GM23338 (cell line): ENCODE measurements around the gene SRP68. TPM values are rescaled to one million over a fixed set of nuclear protein-coding genes. Genes with fewer than 3 reads are reported as not detected.
A peak's percentile ranks its signal among the peaks of the same experiment; 100 is the strongest.

Experiments
- ATAC-seq: fragments of 200-7000 bp; cut with Tn5 transposase; 3 replicates; pipeline ENCODE4 v1.9.1; 2020
- DNase-seq: peaks from one replicate; pipeline ENCODE4 v3.0.0-alpha.2; 2015; ENCODE audit warnings: low spot score
- H2AFZ ChIP-seq: fragments of 200-600 bp; sonication (generic); 2 replicates; pipeline ENCODE4 v1.8.0; 2016; ENCODE audit warnings: antibody characterized with exemption, mild to moderate bottlenecking, moderate library complexity
- H3F3A ChIP-seq: fragments of 200-600 bp; sonication (generic); replicated peaks from 2 replicates; pipeline ENCODE4 v1.8.0; 2017; ENCODE audit warnings: antibody characterized with exemption, mixed run types, low read depth
- H3K27ac ChIP-seq: fragments of 200-600 bp; sonication (generic); 2 replicates; pipeline ENCODE4 v1.6.1; 2016; ENCODE audit warnings: low read depth
- H3K27me3 ChIP-seq: fragments of 200-600 bp; sonication (generic); 2 replicates; pipeline ENCODE4 v1.8.0; 2016; ENCODE audit warnings: mild to moderate bottlenecking, mixed run types, moderate library complexity; ENCODE audit not compliant: insufficient read depth
- H3K36me3 ChIP-seq: fragments of 200-600 bp; sonication (generic); 2 replicates; pipeline ENCODE4 v1.8.0; 2016; ENCODE audit warnings: mild to moderate bottlenecking; ENCODE audit not compliant: insufficient read depth
- H3K4me1 ChIP-seq: fragments of 200-600 bp; sonication (generic); 2 replicates; pipeline ENCODE4 v1.8.0; 2016; ENCODE audit warnings: mild to moderate bottlenecking, moderate library complexity; ENCODE audit not compliant: insufficient read depth
- H3K4me2 ChIP-seq: fragments of 200-600 bp; sonication (generic); 2 replicates; pipeline ENCODE4 v1.7.1; 2017; ENCODE audit warnings: mixed run types
- H3K4me3 ChIP-seq: fragments of 200-600 bp; sonication (generic); 2 replicates; pipeline ENCODE4 v1.6.1; 2016; ENCODE audit warnings: mixed run types
- H3K79me2 ChIP-seq: fragments of 200-600 bp; sonication (generic); replicated peaks from 2 replicates; pipeline ENCODE4 v1.8.0; 2017; ENCODE audit warnings: mild to moderate bottlenecking; ENCODE audit not compliant: insufficient read depth
- H3K9me2 ChIP-seq: fragments of 200-600 bp; sonication (generic); 2 replicates; pipeline ENCODE4 v1.8.0; 2017; ENCODE audit not compliant: insufficient read depth
- H4K20me1 ChIP-seq: fragments of 200-600 bp; sonication (generic); replicated peaks from 2 replicates; pipeline ENCODE4 v1.8.0; 2017; ENCODE audit warnings: mild to moderate bottlenecking; ENCODE audit not compliant: insufficient read depth
- H3K27ac Mint-ChIP-seq: 2 replicates; pipeline ENCODE4 v1.8.0; 2020; ENCODE audit warnings: inconsistent platforms, mild to moderate bottlenecking, moderate library complexity, mixed read lengths
- H3K27me3 Mint-ChIP-seq: 3 replicates; pipeline ENCODE4 v1.8.0; 2022; ENCODE audit warnings: low read depth, mild to moderate bottlenecking, moderate library complexity, mixed read lengths, inconsistent platforms; ENCODE audit not compliant: insufficient read depth, poor library complexity
- H3K36me3 Mint-ChIP-seq: 3 replicates; pipeline ENCODE4 v1.8.0; 2021; ENCODE audit warnings: low read depth, mild to moderate bottlenecking, inconsistent platforms, moderate library complexity, mixed read lengths
- H3K4me1 Mint-ChIP-seq: 3 replicates; pipeline ENCODE4 v1.8.0; 2020; ENCODE audit warnings: mild to moderate bottlenecking, inconsistent platforms, mixed read lengths
- H3K4me3 Mint-ChIP-seq: 3 replicates; pipeline ENCODE4 v1.8.0; 2021; ENCODE audit warnings: moderate library complexity, mild to moderate bottlenecking, inconsistent platforms, mixed read lengths
- H3K9me3 Mint-ChIP-seq: 3 replicates; pipeline ENCODE4 v1.8.0; 2020; ENCODE audit warnings: moderate library complexity, mild to moderate bottlenecking, inconsistent platforms, mixed read lengths
- CREB1 ChIP-seq: fragments of 250-450 bp; sonication (Bioruptor Pico); IDR thresholded peaks from 2 replicates; pipeline ENCODE4 v1.5.0; 2020; ENCODE audit warnings: low read depth, mild to moderate bottlenecking, moderate library complexity
- ETS1 ChIP-seq: IDR thresholded peaks from 2 replicates; pipeline ENCODE4 v1.6.1; 2016; ENCODE audit warnings: antibody characterized with exemption
- EZH2phosphoT487 ChIP-seq: fragments of 200-600 bp; sonication (generic); IDR thresholded peaks from one replicate; pipeline ENCODE4 v1.8.1; 2018; ENCODE audit warnings: antibody characterized with exemption; ENCODE audit not compliant: unreplicated experiment
- POLR2AphosphoS5 ChIP-seq: IDR thresholded peaks from 2 replicates; pipeline ENCODE4 v1.6.1; 2016; ENCODE audit warnings: antibody characterized with exemption, low read depth
- ZNF331 ChIP-seq: fragments of 250-450 bp; sonication (Bioruptor Pico); IDR thresholded peaks from 2 replicates; pipeline ENCODE4 v1.5.0; 2020; ENCODE audit warnings: low read depth, mild to moderate bottlenecking, moderate library complexity
- ZNF462 ChIP-seq: fragments of 250-450 bp; sonication (Bioruptor Pico); IDR thresholded peaks from 2 replicates; pipeline ENCODE4 v1.5.0; 2020; ENCODE audit warnings: mild to moderate bottlenecking, moderate library complexity
- polyA plus RNA-seq: library from polyadenylated mRNA; unstranded; fragments of >200 nt; fragmentation: Nextera tagmentation; extraction: Ambion mirVana; gene quantifications from 2 replicates; pipeline ENCODE4 v1.2.1, GENCODE V29; 2016
- total RNA-seq: library from RNA; depleted of rRNA; stranded (reverse); fragments of >200 nt; shearing (Covaris generic); gene quantifications from 2 replicates; pipeline ENCODE4 v1.2.3, GENCODE V29; 2014

SRP68 gene
- total and polyA plus RNA-seq, 2 experiments from 2014 or later, result 30.7 to 62.8 TPM

GRCh38 chr17:76103274-76104139, 31.2 kb upstream of the SRP68 start, which contains the start of gene EXOC7:
EXOC7 (minus strand) TSS chr17:76103787; CDS start chr17:76103692, 95 bp downstream.
- Mint-ChIP-seq H3K36me3 (peaks cover 39% of the 10 kb centered on the region), H3K4me1 (peaks cover 27% of the 10 kb centered on the region), H3K9me3 (peaks cover 3% of the 10 kb centered on the region; the same call in 2 of the 3 replicates), H3K27ac (peak within 1 kb of the TSS; percentile 98), H3K4me3 (peak within 1 kb of the TSS; percentile 86), H3K27me3 (peaks cover 10% of the 10 kb centered on the region)
- TF ChIP-seq CREB1 (CRISPR knock-in tag) (peak; percentile 41; the same call in 1 of the 2 replicates), ZNF462 (CRISPR knock-in tag) (no peak), ETS1 (peak; percentile 66), ZNF331 (CRISPR knock-in tag) (no peak), POLR2AphosphoS5 (peak; percentile 86), EZH2phosphoT487 (no peak)
- Histone ChIP-seq H3K4me1 (peaks cover 26% of the 10 kb centered on the region; the same call in 1 of the 2 replicates), H3F3A (peaks cover 12% of the 10 kb centered on the region; the same call in 1 of the 2 replicates), H2AFZ (peak within 1 kb of the TSS; percentile 40), H3K4me2 (peak within 1 kb of the TSS; percentile 96), H3K27me3 (no peaks in the 10 kb centered on the region), H3K9me2 (no peaks in the 10 kb centered on the region), H3K27ac (peak within 1 kb of the TSS; percentile 94), H4K20me1 (no peaks in the 10 kb centered on the region; the same call in 1 of the 2 replicates), H3K4me3 (peak within 1 kb of the TSS; percentile 92), H3K36me3 (peaks cover 17% of the 10 kb centered on the region), H3K79me2 (peaks cover 20% of the 10 kb centered on the region)
- DNase-seq, result peak; percentile 97
- peak; percentile 75 for ATAC-seq
